NCI-H2171 treated with DMSO at 0.1 percent for 48 hours (cell line): ENCODE data around the gene ZFHX3.

Source experiments
- DNase-seq: peaks from one replicate; lab custom pipeline; 2025; lab: John Stamatoyannopoulos, UW

ZFHX3 gene

DNA sequence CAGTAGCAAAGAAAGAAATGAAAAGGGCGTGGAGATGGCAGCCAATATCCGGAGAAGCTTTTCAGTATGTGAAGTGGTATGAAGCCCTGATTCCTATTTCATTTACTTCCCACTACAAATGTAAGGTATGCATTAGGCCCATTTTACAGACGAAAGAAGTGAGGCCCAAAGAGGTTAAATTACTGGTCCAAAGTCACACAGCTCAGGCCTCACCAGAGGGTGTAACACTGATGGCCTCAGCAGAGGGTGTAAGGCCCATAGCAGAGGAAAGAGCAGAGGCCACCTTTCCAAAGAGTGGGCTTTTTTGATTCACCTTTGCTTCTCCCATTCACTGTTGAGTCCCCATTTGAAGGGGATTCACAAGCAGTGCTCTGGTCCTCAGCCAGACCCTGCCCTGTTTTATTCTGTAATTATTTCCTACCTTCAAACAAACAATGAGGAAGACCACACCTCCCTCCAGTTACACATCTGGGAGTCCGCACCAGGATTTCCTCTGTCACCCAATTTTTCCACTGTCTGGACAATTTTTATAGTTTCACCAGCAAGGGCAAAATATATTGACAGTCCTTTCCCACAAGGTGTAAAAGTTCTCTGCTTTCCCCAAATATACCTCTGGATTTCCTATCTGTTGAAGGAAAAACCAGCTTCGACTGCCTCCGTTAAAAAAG, 7.1 kb downstream of the ZFHX3 start:
- DNase-seq = no peak

DNA sequence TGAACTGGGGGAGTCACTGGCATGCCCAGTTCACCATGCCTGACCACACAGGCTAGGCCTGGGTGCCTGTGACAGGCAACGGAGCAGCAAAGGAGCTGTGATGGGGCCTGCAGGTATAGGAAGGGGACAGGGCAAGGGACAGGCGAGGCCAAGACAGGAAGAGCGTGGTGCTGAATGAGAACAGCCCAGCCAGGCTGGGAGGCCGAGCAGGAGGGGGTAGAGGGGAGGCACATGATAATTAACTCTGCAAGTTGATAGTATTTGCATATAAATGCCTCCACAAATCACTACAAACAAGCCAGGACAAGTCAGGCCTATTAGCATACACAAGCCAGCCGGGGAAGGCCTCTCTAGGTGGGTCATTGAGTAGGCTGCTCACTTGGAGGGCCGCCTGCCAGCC, 7.8 kb downstream of the ZFHX3 start:
- DNase-seq = peak; percentile 13

DNA sequence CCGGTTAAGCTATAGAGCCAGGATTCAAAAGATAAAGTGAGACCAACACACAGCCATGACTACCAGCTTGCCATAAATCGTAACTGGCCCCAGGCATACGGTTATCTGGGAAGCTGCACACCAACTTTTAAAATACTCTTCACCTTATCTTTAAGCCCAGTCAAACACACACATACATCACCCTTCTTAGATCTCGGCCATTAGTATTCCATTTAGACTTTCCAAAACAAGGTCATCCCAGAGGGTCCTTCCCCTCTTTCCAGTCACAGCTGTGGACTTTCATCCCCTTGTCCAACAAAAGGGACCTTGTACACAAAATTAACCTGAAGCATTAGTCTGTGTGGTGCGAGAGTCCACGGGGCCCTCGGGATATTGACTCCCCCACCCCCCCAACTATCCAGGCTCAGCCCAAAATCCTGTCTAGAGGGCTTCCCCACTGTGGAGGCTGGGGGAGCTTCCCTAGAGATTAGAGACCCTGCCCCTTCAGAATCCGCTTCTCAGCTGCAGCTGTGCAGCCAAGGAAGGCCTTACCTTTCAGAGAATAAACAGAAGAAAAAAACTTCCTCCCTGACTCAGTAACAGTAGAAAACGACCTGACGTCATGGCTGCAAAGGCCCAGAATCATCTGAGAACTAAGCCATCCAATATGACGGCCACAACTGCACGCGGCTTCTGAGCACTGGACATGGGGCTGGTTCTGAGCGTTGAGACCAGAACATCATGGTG, 9.9 kb downstream of the ZFHX3 start:
- DNase-seq = no peak

DNA sequence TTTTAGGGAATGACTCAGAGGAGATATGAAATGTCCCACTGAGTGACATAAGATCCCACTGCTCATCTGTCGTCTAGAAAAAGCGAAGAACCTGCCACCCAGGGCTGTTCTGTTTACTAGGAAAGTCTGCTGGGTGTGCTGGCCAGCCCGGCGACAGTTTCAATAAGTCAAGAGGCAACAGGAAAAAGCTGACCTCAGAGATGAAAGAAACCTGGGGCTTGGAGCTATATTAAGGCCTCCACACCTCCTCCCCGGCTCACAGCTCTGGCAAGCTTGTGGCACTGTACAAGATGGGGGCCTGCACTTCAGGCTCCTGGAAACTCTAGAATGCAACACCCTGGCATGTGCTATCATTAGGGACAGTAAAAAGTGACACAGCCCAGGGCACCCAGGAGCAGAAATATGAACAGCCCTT, 10.6 kb downstream of the ZFHX3 start:
- peak; percentile 43 for DNase-seq

DNA sequence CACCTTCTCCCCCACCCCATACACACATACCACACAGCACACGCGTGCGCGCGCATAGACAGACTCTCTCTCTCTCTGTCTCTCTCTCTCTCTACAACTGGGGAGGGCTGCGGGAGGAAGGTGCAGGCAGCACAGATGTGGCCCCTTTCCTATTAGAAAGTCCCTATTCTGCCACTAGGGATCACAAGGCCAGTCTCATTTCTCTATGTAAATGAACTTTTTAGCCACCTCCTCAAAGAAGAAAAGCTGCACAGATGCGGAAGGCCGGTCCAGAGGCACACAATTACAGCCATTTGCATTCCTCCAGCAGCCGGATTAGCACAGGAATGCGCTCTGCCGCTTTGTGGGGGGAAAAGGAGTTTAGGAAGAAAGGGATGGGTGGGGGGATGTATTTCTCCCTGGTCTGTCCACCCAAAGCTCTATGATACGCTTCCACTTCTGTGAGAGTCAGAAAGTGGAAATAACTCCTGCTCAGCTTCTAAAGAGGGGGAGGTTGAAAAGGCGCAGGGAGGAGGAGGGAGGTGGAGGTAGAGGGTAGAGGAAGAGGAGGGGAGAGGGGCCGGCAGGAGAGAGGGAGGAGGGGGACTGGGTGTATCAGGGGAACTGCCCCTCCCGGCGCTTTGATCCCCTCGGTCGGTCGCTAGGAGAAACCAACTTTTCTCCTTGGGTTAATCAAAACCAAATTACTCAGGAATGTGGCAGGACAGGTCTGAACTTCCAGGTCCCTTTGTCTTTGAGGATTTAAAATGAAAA, 11.7 kb downstream of the ZFHX3 start:
- DNase-seq = no peak

DNA sequence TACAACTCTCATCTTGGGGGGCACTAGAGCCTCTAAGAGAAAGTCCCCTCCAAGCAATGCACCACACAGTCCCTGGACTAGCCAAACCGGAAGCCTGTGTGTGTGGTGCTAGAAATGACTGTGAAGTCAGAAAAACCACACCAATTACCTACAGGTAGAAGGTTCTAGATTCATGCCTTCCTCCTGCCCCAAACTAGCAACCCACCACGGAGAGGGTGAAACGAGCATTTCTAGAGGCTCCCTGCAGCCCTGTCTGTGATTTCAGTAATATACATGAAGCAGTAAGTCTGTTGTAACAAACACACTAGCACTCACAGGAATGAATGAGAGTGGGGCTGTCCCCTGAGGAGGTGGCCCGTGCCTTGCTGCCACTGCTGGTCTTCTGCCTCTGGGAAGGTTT, 13.6 kb downstream of the ZFHX3 start:
- DNase-seq = no peak

DNA sequence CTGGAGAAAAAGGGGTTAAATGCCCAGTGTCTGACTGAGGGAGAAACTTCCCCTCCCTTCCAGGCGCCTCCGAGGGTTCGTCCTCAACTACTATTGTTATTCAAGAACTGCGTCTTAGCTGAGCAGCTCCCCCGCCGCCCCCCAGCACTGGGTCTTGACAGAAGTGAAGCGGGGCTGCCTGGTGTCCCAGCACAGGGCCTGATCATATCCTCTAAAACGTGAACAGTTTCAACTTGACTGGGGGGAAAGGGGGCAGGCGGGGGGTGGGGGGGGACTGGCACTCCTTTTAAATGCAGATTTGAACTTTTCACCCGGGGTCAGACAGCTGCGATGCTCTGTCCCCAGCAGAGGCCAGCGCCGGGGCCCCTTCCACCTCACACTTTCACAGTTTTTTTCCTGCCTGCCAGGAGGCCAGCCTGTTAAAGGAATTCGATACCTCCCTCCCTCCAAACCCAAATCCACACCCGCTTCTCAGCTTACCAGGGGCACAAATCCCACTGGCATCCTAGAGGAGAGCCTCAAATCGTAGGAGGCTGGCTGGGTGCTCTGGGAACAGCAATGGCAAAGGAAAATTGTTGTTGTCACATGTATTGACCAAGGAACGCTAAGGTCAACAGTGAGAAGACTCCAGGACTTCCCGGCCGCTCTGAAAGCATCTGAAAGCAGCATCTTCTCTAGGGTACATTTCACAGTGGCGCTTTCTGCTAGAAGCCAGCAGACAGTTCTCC, 14.5 kb downstream of the ZFHX3 start:
- peak; percentile 81 for DNase-seq

DNA sequence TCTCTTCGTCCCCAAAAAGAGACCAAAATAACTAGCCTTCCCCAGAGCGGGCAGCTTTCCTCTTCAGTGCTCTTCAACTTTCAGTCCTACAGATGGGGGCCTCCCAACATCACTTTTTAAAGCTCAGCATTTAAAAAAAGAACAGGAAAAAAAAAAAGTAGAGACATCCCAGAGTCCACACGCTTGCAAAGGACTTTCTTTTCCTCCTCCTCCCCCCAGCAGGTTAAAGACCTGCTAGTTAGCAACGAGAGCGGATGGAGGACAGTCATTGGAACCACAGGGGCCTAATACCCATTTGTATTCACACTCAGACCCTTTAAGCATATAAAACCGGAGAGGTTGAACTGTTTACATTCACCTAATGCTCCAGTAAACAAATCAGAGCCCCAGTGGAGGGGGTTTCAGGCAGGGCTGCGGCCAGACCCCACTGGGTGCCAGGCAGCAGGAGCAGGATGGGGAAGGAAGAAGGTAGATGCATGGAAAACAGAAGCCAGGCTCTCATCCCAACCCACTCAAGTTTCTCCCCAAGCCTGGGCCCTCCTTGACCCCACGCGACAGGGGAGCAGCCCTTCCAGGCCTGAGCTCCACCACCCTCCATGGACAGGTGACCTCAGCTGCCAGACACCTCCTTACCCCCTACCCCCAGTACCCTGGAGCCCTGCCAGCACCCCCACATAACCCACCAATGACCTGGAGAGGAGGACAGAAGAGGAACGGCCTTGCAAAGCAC, 15.2 kb downstream of the ZFHX3 start:
- no peak for DNase-seq

DNA sequence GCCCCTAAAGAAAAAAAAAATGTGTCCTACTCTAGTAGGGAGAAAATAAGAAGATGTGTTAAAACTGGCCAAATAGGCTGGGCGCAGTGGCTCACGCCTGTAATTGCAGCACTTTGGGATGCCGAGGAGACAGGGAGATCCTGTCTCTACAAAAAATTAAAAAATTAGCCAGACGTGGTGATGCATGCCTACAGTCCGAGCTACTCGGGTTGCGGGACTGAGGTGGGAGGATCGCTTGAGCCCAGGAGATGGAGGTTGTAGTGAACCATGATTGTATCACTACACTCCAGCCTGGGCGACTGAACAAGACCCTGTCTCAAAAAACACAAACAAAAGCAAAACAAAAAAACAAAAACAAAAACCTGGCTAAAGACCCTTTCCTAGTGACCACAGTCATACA, 15.9 kb downstream of the ZFHX3 start:
- no peak for DNase-seq

DNA sequence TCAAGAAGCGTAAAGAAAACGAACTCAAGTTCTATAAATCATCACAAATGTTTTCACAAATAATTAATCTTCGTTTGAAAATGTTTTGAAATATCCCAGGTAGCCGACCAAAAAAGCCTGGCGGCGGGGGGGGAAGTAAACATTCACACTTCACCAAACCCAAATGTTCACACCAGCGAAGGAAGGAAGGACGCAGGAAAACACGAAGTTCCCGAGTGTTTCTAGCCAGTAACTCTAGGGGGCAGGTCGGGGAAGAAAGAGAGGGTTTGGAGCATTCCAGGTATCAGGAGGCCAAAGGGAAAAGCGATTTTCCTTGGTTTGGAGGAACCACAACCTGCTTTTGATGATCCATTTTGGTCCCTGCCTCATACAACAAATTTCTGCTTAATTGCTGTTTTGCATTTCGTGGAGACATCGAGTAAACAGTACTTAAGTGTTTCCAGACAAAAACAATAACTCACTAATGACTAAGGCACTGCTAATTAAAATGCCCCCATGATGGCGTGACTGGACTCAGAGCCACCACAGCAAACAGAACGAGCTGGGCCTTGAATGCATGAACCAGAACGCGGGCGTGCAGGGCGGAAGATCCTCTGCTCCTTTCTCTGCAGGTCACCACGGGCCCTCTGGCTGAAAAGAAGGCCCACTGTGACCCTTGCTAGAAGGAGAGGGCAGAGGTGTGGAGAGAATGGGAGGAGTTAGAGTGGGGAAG, 16.6 kb downstream of the ZFHX3 start:
- DNase-seq = no peak

DNA sequence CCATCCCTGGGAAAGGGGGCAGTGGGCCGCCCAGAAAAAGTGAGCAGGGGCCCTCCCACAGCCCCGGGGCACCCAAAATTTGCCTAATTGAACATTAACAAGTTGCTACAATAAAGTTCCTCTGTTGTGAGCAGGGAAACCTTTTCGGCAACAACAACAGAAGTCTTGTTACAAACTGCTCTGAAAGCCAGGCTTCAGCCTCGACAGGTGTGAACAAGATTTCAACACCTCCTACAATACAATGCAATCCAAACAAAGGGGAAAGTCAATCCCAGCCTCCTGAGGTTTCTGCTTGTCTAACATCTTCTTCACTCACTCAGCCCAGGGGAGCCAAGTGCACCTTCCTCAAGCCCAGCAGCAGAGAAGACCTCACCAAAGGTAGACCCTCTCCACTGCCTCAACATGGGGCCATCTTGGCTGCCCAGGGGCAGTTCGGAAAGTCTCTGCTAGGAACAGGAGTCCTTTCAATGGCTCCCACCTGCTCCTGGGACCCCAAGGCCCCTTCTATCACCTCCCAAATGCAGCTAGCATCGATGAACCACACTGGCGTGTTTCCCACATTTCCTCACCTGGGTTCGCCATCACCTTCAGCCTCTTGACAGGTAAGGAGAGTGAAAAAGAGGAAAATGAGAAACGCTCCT, 19.1 kb downstream of the ZFHX3 start:
- DNase-seq = no peak

DNA sequence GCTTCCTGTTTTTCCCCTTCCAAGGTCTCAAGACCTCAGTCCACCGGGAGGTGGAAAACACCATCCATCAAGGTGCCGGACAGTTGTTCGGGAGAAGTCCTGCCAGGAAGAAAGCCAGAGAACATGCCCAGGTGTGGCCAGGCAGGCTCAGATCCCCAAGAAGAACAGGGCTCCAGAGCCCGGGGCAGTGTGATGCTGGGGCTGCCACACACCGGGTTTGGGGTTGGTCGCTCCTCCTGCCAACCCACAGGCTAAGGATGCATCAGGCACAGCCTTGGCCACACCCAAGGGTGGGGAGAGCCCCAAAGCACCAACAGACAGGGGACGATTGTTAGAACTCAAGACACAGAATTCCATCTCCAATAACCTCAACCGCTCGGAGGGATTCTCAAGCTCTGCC, 19.7 kb downstream of the ZFHX3 start:
- no peak for DNase-seq

DNA sequence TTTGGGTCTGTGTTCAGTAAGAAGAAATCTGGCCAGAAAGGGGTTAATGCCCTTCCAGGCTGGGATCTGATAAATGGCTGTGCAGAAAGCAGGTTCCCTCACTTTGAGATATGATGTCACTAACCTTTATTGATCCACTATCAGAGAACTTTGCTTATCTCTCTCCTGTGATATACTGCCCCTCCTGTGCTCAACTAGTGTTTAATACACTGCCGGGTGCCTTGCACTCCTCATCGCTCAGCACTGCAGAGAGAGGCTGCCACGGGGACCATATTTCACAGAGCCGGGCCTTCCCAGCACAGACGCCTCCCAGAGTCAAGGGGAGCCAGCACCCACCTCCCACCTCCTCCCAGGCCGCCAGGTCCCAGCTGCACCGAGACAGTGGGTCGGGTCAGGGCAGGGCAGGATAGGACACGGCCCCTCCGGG, 20.2 kb downstream of the ZFHX3 start:
- DNase-seq = no peak

DNA sequence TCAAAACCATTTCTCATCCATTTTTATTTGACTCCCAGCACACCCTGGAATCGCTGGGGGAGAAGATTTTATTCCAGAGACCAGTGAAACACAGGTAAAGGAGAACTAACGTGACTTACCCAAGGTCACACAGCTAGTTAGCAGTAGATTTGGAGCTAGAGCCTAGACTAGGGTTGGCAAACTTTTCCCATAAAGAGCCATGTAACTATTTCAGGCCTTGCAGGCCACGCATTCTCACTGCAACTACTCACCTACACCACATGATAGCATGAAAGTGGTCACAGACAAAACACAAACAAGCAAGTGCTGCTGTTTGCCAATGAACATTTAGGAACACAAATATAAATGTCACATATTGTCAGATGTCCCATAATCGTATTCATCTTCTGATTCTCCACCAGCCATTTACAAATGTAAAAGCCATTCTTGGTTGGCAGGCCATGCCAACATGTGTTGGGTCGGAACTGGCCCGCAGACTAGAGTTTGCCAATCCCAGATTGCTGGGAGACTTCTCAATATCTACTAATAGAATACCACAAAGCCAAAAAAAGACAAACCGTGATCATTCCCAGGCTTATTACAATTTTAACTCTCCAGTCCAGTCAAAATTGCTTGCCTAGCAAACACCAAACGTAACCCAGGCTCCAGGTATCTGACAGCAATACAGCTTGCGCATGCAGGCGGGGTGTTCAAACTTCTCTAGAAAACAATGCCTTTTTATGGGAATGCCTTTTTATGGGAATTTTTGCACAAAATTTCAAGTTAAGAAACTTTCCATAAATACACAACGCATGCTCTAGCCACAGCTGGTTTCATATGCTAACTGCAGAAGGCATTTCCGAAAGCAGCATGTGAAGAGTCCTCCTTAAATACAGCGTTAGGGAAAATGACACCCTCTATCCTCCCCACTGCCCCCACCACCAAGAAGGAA, 20.9 kb downstream of the ZFHX3 start:
- no peak for DNase-seq

DNA sequence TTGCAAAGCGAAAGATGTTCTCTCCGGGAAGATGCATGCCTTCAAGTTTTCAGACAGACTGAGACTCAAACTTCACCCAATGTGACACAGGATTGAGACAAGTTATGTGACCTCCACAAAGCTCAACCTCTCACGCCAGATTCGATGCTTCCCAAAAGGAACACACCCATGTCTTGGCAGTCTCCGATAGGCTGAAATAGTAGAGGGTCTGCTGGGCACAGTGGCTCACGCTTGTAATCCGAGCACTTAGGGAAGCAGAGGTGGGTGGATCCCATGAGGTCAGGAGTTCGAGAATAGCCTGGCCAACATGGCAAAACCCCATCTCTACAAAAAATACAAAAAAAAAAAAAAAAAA, 22.1 kb downstream of the ZFHX3 start:
- DNase-seq = no peak

DNA sequence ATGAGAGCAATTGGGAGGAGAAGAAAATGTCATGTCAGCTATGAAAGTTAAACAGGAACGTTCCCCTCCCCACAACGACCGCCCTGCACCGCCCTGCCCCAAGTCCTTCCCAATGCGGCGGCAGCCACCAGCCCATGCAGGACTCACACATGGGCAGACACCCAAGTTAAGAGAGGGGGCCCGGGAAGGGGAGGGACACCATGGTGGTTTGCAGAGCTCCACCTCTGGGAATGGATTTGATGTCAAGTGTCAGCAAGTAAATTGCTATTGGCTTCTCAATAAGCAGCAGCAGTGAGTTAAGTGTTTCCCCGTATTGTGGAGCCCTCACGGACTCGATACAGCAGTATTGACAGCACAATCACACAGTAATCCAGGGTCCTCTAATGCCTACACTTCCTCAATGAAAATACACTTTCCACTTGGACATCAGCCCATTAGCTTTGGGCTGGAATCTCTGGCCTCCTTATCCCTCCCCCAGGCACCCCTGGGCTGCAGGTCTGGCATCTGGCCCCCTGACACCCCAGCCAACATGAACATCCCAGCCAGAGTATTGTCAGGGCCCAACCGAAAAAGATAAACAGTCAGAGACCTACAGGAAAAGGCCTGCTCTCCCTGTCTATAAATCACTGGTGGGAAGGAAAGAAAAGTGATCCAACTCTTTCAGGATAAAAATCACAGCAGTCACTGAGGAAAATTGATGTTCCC, 22.6 kb downstream of the ZFHX3 start:
- DNase-seq = no peak

DNA sequence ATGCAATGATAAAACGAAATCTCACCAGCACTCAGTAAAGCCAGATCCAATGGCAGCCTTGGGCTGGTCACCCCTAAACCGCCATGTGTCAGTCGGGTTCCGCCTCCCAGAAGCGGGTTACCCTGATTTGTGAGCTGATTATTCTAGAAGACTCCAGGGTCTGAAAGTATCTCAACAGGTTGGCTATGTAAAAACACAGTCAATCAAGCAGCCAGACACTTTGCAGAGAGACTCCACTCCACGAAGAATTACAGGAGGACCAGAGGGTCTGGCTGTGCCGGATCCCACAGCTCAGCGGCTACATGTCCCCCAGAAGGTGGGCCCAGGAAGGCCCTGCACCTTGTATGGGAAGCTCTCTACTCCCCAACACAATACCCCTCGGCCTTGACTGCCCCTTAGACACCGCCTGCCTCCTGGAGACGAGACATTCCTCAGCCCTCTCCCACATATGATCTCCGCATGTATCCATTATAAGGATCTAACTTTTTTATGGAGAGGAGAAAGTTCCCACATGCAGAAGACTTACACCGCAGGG, 23.3 kb downstream of the ZFHX3 start:
- no peak for DNase-seq

DNA sequence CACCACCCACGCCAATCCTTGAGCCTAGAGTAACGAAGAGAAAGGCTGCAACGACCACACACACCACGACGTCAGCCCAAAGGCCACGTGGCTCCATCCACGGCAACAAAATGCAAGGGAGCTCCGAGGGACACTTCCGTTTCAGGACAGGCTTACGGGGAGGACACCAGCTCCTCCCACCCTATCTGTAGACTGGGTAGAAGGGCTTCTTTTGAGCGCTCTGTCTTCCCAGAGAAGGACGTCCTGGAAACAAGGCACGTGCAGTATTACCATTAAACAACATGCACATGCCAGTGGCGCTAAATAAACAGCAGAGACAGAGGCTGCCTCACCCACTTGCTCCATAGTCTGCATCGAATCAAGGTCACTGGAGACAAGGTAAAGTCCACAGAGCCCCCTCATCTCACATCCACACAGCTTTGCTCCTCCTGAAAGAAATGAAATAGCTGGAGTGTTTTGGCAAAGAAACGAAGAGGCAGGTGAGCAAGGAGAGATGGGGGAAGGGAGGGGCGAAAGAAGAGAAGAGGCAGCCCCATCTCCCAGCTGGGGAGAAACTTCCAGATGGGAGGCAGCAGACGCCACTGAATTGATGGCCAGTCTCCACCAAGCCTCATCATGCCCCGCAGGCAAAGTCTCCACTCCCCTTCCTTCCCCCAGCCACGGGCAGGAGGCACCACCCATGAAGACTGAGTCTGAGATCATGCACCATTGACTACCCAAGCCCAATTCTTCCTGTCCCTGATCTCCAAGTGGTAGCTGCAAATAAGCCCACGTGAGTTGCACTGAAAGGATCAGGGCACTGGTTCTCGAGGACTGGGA, 24.0 kb downstream of the ZFHX3 start:
- DNase-seq = peak; percentile 13
